IPS DF 4.7 (cell line): ENCODE data around the gene GSX1.
"Not testable (repeated sequence)": the region's sequence is repeated elsewhere in the genome, so short reads cannot be mapped to it uniquely, and the experiment has no call there.

ENCODE experiments used
- DNase-seq: peaks from one replicate; pipeline ENCODE4 v3.0.0-alpha.2; 2013; ENCODE audit warnings: low spot score; ENCODE audit errors: extremely low read depth

The GSX1 gene

DNA sequence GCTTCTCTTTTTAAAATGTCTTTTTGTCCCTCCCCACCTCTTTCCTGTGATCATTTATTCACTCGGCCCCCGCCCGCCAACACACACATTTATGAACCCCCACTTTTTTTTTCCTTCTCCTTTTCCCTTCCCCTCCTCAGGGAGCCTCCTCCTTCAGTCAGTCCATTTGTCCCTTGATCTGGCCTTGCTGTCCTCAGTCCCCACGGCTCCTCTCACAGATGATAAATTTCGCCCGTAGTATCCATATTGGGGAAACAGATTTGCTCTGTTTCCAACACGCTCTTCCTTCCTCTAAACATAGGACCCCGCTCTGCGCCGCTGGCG, 2.0 kb downstream of the GSX1 start:
- no peak for DNase-seq

DNA sequence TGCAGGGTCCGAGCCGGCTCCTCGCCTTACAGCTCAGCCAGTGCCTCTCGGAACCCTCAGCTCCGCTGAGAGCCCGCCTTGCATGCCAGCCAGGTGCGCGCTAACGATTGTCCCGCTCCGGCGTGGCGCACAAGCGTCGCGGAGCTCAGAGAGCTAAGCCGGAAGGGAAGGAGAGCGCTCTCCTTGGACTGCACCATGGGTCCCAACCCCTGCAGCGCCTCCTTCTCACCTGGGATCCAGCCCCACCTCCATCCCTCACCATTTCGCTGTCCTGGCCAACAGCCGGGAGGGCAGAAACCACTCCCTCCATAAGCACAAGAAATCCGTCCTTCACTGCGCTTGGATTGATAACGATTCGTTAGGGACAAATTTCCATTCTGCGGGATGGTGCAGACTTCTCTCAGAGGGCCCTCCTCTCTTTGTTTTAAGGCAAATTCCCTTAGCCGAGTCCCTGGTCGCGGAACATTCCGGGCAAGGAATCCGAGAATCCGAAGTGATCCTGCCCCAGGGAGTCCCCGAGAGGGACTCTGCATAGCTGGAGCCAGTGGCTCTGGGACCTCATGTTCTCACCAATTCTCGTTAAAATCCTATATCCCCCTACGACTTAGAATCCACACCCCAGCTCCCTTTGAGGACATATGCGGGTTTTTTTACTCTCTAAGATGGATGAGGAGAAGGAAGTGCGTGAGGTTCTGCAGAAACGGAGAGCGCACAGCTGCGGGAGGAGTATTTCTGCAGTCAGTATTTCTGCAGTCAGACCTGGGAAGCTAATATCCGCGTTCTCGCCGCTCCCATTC, 2.8 kb downstream of the GSX1 start:
- no peak for DNase-seq

DNA sequence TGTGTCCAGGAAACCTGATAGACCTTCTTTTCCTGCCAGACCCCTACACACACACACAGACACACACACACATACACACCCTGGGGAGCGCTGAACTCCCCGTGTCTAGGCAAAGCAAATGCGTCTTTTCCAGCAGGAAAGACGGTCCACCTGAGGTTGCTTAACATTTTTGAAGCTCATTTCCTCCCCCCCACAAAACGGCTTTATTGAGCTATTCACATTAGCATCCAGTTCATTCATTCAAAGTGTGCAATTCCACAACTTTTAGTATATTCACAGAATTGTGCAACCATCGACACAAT, 3.4 kb downstream of the GSX1 start:
- DNase-seq, result no peak

DNA sequence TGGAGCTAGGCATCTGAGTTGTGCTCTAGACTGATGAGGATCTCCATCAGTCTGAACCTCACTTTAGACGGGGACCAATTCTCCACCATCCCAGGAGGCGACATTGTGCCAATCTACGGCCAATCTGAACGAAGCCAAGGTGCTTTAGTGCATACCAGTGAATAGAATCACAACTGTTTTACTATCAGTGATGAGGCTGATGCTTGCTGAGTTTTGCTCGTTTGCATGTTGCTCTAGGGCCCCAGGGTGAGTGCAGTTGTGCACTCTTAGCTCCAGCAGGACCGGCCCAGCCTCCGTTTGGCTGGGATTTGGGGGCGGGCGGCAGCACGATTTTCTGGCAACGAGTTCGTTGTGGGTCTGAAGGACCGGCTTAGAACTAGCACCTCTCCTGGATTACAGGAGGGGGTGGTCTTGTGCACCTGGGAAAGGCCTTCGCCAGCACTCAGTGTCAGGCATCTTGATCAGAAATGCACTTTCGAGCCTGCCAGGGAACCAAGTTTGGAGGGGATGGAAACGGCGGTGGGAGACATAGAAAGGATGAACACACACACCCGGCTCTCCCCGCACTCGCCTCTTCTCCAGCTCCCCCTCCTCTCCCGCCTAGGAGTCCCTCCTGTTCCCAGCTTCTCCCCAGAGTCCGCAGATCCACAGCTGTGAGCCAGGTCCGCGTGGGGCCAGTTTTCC, 4.4 kb downstream of the GSX1 start:
- DNase-seq, result no peak

DNA sequence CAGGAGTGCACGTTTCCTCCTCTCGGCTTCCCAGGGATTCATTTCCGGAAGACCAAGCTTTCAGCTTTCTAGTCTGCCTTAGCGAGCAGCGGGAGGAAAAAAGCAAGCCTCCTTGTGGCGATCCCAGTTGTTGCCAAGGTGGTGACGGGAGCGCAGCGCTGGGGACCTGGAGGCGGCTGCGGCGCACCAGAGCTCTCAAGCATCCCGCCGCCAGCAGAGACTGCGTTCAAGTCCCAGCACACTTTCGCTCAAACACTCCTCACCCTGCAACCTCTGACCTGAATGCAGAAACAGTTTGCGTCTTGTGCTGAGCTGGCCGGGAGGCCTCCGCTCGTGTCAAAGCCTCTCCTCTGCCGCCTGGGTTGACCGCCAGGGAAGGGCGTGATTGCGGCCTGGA, 4.9 kb downstream of the GSX1 start:
- DNase-seq, result no peak

DNA sequence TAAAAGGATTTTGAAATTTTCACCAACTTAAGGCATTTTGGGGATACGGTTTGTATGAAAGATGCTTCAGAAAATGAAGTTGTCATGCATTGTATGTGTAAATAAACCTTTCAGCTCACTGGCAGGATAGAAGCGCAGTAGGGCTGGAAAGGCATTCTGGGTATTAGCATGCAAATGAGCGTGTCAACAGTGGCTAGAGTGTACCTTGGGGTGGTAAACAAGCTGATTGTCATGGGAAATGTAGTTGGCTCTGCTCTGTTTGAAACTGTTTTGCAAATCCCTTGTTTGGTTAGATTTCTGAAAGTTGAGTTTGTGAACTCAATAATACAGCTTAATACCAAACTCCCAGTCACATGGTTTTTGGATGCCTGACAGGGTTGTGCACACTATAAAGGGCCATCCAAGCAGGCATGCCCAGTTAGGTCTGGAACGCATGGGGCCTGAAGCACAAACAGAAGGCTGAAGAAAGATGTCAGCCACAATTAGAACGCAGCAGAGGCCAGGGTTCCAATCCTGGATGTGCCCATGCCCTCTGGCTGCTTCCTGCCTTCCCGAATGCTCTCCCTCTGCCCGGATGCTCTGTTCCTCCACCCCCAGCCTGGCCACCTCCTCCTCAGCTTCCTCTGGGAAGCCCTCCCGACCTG, 14.6 kb downstream of the GSX1 start:
- DNase-seq, result no peak

DNA sequence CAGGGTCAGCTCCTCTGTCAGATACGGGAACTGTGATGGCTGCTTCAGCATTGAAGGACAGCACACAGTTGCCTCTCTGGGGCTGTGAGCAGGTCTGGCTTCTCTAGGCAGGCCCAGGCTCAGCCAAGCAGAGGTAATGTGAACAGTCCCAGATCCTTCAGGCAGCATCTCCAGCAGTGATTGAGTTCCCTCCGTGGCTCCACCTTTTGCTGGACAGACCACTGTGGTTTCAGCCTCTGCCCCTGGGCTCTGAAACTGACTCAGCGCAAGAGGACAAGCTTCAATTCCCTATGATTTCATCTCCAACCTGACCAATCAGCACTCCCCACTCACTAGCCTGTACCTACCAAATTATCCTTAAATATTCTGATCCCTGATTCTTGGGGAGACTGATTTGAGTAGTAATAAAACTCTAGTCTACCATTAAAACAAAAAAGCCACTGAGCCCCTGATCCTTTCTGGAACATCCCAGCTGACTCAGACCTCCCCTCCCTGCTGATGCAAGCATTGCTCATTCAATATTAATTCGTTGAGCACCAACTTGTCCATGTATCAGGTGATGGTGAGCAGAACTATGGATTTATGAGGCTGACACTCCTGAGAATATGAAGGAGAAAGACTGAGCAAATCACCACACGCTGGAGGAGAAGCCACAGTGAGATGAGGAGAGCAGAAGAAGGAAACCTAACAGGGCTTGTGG, 16.7 kb downstream of the GSX1 start:
- DNase-seq, result no peak

DNA sequence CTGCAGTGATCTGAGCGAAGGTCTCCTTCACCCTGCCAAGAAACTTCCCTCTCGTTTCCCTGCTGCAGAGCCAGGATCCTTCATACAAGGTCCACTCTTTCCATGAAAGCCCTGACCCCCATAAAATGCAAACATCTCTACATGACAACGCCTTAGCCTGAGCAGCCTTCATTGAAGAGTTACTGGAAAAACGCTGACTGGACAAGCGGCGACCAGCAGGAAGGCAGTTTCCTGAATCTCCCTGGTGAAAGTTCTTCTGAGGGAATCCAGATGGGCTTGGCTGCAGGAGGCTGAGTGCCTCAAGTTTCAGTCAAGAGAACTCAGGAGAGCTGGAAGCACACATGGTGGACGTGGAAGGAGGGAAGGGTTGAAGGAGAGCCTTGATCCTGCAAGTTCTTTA, 17.7 kb downstream of the GSX1 start:
- no peak for DNase-seq

DNA sequence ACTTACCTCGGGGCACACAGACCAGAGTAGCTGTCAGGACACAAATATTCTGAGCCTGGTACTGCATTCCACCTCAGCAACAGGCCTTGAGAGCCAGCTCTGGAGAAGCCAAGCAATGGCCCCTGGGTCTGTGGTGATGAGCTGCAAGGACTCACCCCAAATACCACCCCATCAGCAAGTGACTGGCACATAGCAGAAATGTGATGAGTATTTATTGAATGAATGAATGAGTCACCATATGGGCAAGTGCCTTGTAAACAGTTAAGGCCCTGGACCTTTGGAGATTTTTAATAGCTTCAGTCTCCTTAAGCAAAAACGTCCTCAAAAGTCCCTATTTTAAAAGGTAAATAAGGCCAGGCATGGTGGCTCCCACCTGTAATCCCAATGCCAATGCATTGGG, 18.2 kb downstream of the GSX1 start:
- DNase-seq, result no peak

DNA sequence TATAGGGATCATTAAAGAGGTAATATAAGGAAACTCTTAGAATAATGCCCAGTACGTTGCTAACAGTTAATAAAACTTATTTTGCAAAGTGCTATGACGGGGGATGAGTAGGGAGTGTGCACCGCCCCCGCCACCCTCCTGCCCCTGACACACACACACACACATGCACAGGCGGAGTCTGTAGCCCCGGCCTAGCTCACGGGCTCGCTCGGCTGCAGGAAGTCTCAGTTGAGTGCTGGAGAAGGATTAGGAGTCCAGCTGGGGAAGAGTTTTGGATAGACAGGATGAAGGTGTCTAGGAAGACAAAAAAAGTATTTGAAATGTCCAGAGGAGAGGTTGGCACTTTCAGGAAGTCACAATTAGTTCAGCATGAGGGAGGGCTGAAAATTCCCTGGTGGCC, 21.5 kb downstream of the GSX1 start:
- DNase-seq, result no peak

DNA sequence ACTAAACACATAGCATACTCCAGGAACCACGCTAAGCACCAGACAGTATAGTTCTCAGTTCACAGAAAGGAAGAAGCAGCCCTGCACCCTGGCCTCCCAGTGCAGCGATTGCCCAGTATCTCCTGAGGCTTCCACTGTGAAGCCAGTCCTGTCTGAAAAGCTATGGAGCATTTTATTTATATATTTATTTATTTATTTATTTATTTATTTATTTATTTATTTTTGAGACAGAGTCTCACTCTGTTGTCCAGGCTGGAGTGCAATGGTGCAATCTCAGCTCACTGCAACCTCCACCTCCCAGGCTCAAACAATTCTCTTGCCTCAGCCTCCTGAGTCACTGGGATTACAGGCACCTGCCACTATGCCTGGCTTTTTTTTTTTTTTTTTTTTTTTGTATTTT, 25.5 kb downstream of the GSX1 start:
- DNase-seq, result not testable (repeated sequence)

DNA sequence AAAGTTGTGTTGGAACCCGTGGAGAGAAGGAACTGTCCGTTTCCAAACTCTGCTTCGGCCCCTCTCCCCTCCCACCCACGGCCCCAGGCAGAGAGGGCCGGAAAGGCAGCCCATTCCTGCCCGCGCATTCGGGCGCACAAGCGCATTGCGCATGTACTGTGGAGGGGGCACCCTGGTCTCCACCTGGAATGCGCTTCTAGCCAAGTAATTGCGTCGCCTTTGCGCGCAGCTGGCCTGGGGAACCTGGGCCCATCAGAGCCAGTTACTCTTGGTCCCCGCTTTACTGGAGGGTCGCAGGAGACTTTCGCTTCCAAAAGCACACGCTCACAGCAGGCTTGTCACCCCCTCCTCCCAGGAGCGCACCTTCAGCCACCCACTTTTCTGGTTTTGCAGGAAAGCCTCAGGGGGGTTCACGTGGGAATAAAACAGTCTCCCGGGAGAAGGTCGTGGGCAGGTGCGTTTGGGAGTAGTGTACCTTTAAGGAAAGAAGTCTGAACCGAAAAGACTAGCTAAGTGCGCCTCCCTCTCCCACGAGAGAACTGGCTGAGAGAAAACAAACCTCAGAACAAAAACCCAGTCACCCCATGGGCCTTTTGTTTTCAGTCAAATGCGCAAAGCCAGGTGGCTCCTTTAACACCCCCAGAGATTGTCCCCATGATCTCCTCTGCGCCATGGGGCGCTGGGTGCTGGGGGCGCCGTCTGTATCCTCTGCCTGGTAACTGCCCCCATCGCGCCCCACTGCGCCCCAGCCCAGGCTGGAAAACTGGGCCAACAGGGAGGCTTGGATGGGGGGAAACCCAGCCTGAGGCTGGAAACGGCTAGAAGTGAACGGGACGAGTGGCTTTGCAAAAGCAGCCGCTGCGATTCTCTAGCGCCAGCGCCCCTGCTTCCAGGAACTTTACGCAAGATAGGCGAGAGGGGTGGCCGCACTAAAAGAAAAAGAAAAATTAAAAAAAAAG, 28.5 kb downstream of the GSX1 start:
- no peak for DNase-seq

DNA sequence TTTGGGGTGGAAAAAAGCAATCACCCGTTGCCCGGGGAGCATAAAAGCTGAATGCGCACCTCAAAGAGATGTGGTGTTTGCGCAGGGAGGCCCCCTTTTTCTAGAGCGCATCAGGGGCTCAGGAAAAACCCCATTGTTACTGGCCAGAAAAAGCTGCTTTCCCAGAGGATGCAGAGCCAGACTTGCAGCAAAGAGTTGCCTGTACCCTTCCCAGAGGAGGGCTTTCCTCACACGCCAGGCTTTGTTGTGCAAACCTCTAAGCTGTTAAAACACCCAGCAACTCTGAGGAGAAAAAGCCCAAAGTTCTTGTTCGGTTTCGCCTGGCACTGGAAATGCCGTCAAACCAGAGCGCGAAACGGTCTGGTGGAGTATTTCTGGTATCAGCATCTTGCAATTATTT, 29.3 kb downstream of the GSX1 start:
- no peak for DNase-seq

DNA sequence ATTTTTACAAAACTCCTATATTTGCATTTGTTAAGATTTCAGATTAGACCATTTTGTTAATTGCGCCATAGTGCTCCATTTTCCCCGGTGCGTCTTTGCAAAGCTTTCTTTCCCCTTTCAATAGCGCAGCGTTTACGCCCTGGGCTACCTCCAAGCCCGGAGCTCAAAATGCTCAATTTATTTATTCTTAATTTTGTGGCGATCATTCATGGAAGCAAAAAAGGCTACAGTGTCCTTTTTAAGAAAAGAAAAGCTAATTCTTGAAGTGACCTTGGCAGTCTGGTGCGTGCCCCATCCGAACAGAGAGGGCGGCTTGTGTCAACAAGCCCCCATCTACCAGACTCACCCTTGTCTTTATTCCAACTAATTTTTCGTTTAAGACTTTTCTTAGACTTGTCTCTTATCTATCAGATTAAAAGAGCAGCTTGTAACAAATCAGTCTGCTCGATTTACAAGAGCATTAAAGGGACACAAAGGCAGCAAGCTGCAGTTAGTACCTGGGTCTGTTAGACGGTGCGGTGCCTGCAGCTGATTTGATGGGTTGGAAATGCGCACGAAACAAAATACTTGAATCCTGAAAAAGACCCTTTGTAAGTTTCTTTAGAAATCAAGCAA, 30.1 kb downstream of the GSX1 start:
- DNase-seq, result no peak

DNA sequence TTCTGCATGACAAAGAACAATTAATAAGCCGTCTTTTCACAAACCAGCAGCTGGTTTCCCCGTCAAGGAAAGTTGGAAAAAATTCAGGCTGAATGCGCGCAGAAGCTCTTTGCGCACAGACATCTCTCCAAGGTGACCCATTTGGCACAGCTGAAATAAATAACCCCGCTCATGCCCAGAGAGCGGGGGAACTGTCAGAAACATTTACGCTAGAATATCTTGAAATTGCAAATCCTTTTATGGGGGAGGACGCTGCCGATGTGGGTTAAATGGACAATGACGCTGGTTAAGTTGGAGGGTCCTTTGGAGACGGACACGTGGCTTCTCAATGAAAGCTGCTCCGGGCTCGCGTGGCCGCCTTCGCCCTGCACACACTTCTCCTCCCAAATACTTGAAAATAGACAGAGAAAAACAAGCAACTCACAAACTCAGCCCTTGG, 30.6 kb downstream of the GSX1 start:
- no peak for DNase-seq

DNA sequence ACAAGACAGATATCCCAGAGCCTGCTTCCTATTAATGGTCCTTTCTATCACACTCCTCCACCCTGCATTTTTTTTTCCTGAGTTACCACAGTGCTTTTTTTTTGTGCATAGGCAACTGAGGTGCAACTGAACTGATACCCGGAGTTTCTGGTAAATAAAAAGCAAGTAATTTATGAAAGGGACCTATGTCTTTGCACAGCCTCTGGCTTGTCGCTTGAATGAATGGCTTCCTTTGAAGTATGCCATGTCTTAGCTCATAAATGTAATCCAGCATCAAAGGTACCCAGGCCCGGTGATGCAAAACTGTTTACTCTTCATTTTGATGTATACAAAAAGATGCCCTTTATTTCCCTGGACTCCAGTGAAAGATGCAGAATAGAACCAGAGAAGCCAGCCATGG, 31.8 kb downstream of the GSX1 start:
- DNase-seq, result no peak

DNA sequence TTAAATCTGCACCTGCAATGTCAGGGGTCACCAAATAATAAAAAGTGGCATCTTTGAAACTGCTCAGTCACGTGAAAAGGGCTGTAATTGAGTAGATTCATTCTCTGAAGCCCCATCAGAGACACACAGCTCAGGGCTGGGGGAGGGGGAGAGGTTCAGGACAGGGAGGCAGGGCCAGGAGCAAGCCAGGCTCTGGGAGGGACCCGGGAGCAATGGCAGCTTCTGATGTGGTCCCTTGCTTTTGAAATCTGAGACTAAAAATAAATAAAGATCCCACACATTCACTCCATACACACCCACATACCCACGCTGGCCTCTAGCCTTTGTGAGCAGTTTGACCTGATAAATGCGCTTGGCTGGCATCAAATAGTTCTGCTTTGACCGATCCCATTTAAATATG, 32.8 kb downstream of the GSX1 start:
- no peak for DNase-seq

DNA sequence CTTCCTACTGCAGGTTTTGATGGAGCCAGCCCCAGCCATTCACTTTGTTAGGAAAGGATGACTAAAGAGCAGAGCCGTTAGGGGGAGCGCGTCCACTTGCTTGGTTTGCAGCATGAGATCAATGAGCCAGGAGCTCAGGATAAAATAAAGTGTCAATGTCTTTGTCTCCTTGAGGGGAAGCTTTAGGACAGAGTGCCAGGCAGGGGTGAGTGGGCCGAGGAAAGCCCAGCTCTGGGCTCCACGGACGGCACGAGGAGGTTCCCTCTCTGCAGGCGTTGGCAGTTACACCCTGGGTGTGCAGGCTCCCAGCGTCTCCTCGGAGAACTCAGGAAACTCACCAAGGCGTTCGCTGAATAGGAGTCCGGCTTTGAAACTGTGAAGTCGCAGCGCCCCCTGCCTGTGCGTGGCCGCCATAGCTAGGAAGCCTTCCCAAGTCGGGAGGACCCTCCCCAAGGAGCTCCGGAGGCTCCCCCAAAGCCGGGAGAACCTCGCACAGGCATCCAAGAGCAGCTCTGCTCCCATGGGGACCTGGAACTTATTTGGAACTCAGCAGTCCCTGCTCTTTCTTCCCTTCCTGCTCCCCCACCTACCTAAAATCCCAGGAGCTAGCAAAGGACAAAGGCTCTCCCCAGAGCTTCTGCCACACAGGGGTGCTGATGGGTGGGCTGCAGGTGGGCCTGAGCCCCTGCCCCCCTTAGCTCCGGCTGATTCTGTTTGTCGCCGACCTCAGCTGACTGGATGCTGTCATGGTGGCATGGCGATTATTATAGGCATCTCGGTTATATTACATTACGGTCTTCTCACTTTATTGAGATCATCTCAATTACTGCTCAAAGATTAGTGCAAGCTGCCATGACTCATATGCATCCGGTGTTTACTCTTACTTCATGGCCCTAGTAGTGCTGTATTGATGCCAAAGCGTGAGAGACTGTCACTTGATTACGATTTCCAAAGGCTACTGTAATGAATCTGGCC, 34.4 kb downstream of the GSX1 start:
- no peak for DNase-seq

DNA sequence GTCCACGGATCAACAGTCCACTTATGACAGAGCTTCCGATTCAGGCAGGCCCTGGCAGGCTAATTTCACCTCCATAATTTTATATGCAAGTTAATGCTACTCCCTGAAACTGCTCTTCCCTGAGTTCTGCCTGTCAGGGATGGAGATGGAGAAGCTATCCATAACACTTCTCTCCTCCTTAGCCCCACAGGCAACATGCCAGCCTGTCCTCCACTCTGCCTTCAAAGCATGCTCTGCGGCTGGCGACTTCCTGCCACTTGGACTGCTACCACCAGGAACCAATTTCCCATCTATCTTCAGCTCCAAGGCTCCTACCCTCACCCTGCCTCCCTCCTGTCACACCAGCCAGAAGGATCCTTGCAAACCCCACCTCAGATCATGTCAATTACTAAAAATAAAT, 35.4 kb downstream of the GSX1 start:
- no peak for DNase-seq

DNA sequence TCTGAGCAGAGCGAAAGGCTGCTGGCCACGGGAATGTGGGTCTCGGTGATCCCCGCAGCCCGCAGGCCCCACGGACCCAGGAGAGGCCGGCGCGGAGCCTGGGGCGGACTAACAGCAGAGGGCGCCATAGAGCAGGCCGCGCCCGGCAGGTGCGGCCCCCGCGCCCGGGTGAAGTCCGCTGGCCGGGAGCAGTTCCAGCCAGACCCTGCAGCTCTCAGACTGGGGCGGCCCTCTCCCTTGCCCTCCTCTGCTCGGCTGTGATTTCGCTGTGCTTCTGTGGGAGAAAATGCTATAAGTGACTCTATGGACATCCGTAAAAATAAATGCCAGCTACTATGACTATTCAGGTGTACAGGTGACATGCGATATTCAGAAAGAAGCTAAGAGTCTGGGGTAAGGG, 37.7 kb downstream of the GSX1 start:
- DNase-seq, result no peak
